ENCODE measurements around the gene NCOR1. TPM values are rescaled to one million over a fixed set of nuclear protein-coding genes. Genes with fewer than 3 reads are reported as not detected.

NCOR1 gene
- total RNA-seq, 1 donor from 2014 or later = 108 TPM

GRCh38 chr17:16255481-16255921 is 40.2 kb upstream of the NCOR1 start:
- Mint-ChIP-seq H3K4me1 (ENCODE audit: low read depth) (peaks cover 24% of the 10 kb centered on the region), H3K27me3 (ENCODE audit: low read depth) (no peaks in the 10 kb centered on the region), H3K4me3 (ENCODE audit: unreplicated experiment) (no peak overlapping the region), H3K36me3 (ENCODE audit: low read depth) (peaks cover 2% of the 10 kb centered on the region), H3K27ac (ENCODE audit: unreplicated experiment) (peak overlapping the region; percentile 66), H3K9me3 (ENCODE audit: low read depth) (no peaks in the 10 kb centered on the region)
- no peak for TF ChIP-seq CTCF (IDR thresholded peaks at IDR 0.05)
- no peak for DNase-seq (ENCODE audit: low spot score)

- H3K4me1 Mint-ChIP-seq (ENCODE audit: low read depth) = peaks cover 27% of the 10 kb centered on the region
- no peak for DNase-seq (ENCODE audit: low spot score)
- H3K4me3 Mint-ChIP-seq (ENCODE audit: unreplicated experiment) = no peak overlapping the region
- no peak for TF ChIP-seq CTCF (IDR thresholded peaks at IDR 0.05)
- H3K9me3 Mint-ChIP-seq (ENCODE audit: low read depth) = no peaks in the 10 kb centered on the region
- no peak overlapping the region for H3K27ac Mint-ChIP-seq (ENCODE audit: unreplicated experiment)
- H3K36me3 Mint-ChIP-seq (ENCODE audit: low read depth) = peaks cover 2% of the 10 kb centered on the region
- H3K27me3 Mint-ChIP-seq (ENCODE audit: low read depth) = no peaks in the 10 kb centered on the region
Measured at GRCh38 chr17:16254773-16255400, 39.6 kb upstream of the NCOR1 start.

- DNase-seq (ENCODE audit: low spot score) = no peak
- Mint-ChIP-seq H3K27ac (ENCODE audit: unreplicated experiment) (peak overlapping the region; percentile 86), H3K4me3 (ENCODE audit: unreplicated experiment) (no peak overlapping the region), H3K4me1 (ENCODE audit: low read depth) (peaks cover 34% of the 10 kb centered on the region), H3K9me3 (ENCODE audit: low read depth) (no peaks in the 10 kb centered on the region), H3K27me3 (ENCODE audit: low read depth) (no peaks in the 10 kb centered on the region), H3K36me3 (ENCODE audit: low read depth) (peaks cover 2% of the 10 kb centered on the region)
- TF ChIP-seq CTCF (IDR thresholded peaks at IDR 0.05) = no peak
Measured at GRCh38 chr17:16251556-16251955, 36.2 kb upstream of the NCOR1 start.

GRCh38 chr17:16251043-16251442 is 35.7 kb upstream of the NCOR1 start:
- H3K4me3 Mint-ChIP-seq (ENCODE audit: unreplicated experiment) = no peak overlapping the region

GRCh38 chr17:16250635-16251034 is 35.3 kb upstream of the NCOR1 start:
- Mint-ChIP-seq H3K27ac (ENCODE audit: unreplicated experiment) (peak overlapping the region; percentile 86), H3K27me3 (ENCODE audit: low read depth) (no peaks in the 10 kb centered on the region), H3K4me3 (ENCODE audit: unreplicated experiment) (no peak overlapping the region), H3K9me3 (ENCODE audit: low read depth) (no peaks in the 10 kb centered on the region), H3K36me3 (ENCODE audit: low read depth) (peaks cover 2% of the 10 kb centered on the region), H3K4me1 (ENCODE audit: low read depth) (peaks cover 29% of the 10 kb centered on the region)
- TF ChIP-seq CTCF (IDR thresholded peaks at IDR 0.05) = no peak
- no peak for DNase-seq (ENCODE audit: low spot score)

More at GRCh38 chr17:16251043-16251442, 35.7 kb upstream of the NCOR1 start:
- DNase-seq (ENCODE audit: low spot score) = no peak
- Mint-ChIP-seq H3K27ac (ENCODE audit: unreplicated experiment) (peak overlapping the region; percentile 86), H3K27me3 (ENCODE audit: low read depth) (no peaks in the 10 kb centered on the region), H3K36me3 (ENCODE audit: low read depth) (peaks cover 2% of the 10 kb centered on the region), H3K9me3 (ENCODE audit: low read depth) (no peaks in the 10 kb centered on the region), H3K4me1 (ENCODE audit: low read depth) (peaks cover 33% of the 10 kb centered on the region)
- no peak for TF ChIP-seq CTCF (IDR thresholded peaks at IDR 0.05)

All from chondrocyte (in vitro differentiated cells).